ENCODE data around the gene CFAP157. TPM values are rescaled to one million over a fixed set of nuclear protein-coding genes. Genes with fewer than 3 reads are reported as not detected.

CFAP157 gene
- total RNA-seq, 2 experiments from 2014 or later: 0.11 TPM; not detected in 1

DNA sequence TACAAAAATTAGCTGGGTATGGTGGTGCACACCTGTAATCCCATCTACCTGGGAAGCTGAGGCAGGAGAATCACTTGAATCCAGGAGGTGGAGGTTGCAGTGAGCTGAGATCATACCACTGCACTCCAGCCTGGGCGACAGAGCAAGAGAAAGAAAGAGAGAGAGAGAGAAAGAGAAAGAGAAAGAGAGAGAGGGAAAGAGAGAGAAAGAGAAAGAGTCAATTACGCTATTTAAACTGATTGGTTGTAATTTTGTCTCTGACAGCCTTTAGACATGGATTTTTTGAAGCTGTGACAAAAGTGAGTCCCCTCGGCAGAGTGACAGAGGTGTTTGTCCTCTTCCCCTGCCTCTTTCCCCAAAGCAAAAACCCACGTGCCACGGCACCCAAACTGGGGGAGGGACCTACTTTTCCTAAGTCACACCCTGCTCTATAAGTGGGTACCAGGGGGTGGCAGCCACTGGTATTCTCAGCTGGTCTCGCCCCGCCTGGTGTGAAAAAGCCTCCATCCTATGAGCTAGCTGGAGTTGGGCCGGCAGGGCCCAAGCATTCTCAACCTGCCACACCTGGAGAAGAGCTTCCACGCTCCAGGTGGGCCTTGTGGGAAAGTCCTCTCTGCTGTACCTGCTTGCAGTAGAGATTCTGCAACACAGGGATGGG is 3.4 kb upstream of the CFAP157 start:
- intact Hi-C loops (cut with micrococcal nuclease): no loop called here
- H3K36me3 Mint-ChIP-seq (ENCODE audit: low read depth): no peaks in the 10 kb centered on the region

DNA sequence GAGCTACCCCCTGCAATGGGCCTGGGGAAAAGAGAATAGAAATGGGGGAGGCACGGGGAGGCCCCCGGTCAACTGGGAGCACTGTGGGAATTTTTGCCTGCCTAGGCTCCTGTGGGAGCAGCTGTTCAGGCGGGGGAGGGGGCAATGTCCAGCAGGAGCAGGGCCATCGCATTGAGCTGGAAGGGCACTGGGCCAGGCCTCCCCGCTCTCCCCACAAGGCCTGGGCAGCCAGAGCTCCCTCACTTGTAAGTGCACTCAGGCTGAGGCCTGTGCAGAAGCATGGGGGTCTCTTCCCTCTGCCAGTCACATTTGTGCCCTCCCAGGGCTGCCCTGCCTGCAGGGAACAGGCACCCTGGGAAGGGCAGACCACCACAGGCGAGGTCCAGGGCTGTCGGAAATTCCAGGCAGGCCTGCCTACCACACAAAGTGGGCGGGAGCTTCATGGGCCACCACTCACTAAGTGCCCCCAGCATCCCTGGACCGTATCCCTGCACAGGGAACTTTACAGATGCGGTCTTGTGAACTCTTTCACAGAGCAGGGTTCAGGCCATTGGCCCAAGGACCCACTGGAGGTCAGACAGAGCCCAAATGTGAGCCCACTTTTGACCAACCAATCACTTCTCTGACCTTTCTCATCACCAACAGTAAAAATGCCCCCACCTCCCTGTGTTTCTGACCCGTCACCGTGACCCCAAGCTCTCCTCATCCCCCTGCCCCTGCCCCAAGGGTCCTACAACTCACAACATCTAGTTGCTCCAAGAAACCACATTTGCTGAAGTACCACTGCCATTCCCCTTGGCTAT is 1.0 kb upstream of the CFAP157 start:
- Mint-ChIP-seq H3K36me3 (ENCODE audit: low read depth) (peaks cover 2% of the 10 kb centered on the region), H3K4me1 (ENCODE audit: low read depth) (peaks cover 11% of the 10 kb centered on the region), H3K4me3 (no peak overlapping the region), H3K27me3 (no peaks in the 10 kb centered on the region), H3K9me3 (peaks cover 2% of the 10 kb centered on the region), H3K27ac (no peak overlapping the region)
- intact Hi-C loops (cut with micrococcal nuclease): no loop called here
- ChIA-PET POLR2A (interaction anchor here (3.4 kb wide), 1 partner anchor 9 kb away, joined by 26 read pairs; the partner anchor contains the start of genes PTRH1 and TTC16), CTCF (interaction anchor here (0.9 to 2.7 kb wide), 3 partner anchors 29 to 164 kb away, joined by 3 to 12 read pairs (median 7); partner anchors contain the start of gene TOR2A)
- no peak for DNase-seq
- ATAC-seq: no peak
- no peak for TF ChIP-seq CTCF (IDR thresholded peaks at IDR 0.05)

More for the DNA sequence above, 3.4 kb upstream of the CFAP157 start:
- Mint-ChIP-seq H3K27ac (no peak overlapping the region), H3K27me3 (no peaks in the 10 kb centered on the region), H3K4me1 (ENCODE audit: low read depth) (peaks cover 20% of the 10 kb centered on the region), H3K4me3 (no peak overlapping the region), H3K9me3 (no peaks in the 10 kb centered on the region)
- TF ChIP-seq CTCF (IDR thresholded peaks at IDR 0.05): no peak
- no peak for DNase-seq
- ATAC-seq: no peak
- ChIA-PET CTCF (interaction anchor here (2.7 kb wide), 1 partner anchor 32 kb away, joined by 12 read pairs; the partner anchor contains the start of gene TOR2A), POLR2A (interaction anchor here (0.6 to 3.4 kb wide), 2 partner anchors 11 to 251 kb away, joined by 3 to 26 read pairs; partner anchors contain the start of genes PTRH1 and TTC16)

DNA sequence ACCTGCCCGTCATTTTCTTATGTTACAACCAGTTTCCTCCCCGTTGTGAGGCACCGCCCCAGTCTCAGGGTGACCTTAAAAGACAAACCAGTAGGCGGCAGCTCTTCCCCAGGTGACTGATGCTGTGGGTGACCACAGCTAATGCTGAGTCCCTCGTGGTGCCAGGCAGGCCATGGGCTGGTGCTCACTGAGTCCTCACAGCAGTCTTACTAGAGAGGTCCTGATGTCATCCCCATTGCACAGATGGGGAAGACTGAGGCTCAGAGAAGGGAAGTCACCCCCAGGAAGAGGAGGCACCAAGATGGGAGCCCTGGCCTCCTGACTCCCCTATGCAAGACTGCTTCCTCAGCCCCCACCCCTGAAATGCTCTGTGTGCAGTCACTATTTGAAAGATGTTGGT is 978 bp downstream of the CFAP157 start:
- DNase-seq (peak; percentile 66), ATAC-seq (peak; percentile 86)
- Mint-ChIP-seq H3K27ac (no peak overlapping the region), H3K4me1 (ENCODE audit: low read depth) (peaks cover 21% of the 10 kb centered on the region), H3K36me3 (ENCODE audit: low read depth) (peaks cover 2% of the 10 kb centered on the region), H3K4me3 (no peak overlapping the region), H3K27me3 (no peaks in the 10 kb centered on the region), H3K9me3 (peaks cover 2% of the 10 kb centered on the region)
- ChIA-PET CTCF (interaction anchor here (1.0 kb wide), 1 partner anchor 162 kb away, joined by 3 read pairs; no protein-coding TSS in a partner anchor), POLR2A (no interaction called here)
- intact Hi-C loops (cut with micrococcal nuclease): no loop called here
- TF ChIP-seq CTCF (IDR thresholded peaks at IDR 0.05): no peak

DNA sequence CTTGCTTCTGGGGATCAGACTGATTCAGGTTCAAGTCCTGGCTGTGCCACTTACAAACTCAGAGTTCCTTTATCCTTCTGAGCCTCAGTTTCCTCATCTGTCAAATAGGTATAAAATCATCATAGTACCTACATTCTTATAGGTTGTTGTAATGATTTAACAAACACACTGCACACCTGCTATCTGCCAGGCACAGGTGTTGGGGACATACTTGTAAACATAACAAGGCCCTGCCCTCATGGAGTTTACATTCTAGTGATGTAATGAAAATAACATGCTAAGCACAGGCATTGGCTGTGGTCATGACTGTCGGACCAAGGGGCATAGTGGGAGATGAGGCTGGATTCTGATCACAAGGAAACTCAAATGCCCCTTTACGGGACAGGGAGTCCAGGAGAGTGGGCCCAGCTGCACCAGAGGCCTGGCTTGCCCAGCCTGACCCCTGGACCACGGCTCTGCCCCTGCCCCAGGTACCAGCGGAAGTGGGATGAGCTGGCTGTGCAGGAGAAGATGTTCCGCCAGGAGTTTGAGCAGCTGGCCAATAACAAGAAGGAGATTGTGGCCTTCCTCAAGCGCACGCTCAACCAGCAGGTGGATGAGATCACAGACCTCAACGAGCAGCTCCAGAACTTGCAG is 2.3 kb downstream of the CFAP157 start:
- no peak overlapping the region for H3K4me3 Mint-ChIP-seq
- peaks cover 2% of the 10 kb centered on the region for H3K36me3 Mint-ChIP-seq (ENCODE audit: low read depth)
- ChIA-PET CTCF (interaction anchor here (1.3 kb wide), 1 partner anchor 26 kb away, joined by 4 read pairs; the partner anchor contains the start of gene TOR2A), POLR2A (interaction anchor here (1.4 kb wide), 1 partner anchor 15 kb away, joined by 4 read pairs; no protein-coding TSS in a partner anchor)
- H3K27ac Mint-ChIP-seq: no peak overlapping the region
- no peaks in the 10 kb centered on the region for H3K27me3 Mint-ChIP-seq
- peaks cover 24% of the 10 kb centered on the region for H3K4me1 Mint-ChIP-seq (ENCODE audit: low read depth)
- DNase-seq (no peak), ATAC-seq (no peak)
- no peak for TF ChIP-seq CTCF (IDR thresholded peaks at IDR 0.05)
- intact Hi-C loops (cut with micrococcal nuclease): no loop called here
- peaks cover 2% of the 10 kb centered on the region for H3K9me3 Mint-ChIP-seq
